IgD-negative memory B cell (primary cell): ENCODE results near the gene SFTPA2. TPM values are rescaled to one million over a fixed set of nuclear protein-coding genes. Genes with fewer than 3 reads are reported as not detected.
"Not testable (repeated sequence)": the region's sequence is repeated elsewhere in the genome, so short reads cannot be mapped to it uniquely, and the experiment has no call there.

Source experiments
- H3K27ac Mint-ChIP-seq, 3 donors: one replicate each; pipeline ENCODE4 v1.8.0; 2020 to 2022; ENCODE audit warnings: mild to moderate bottlenecking in 3 of 3, mixed read lengths in 3 of 3, moderate library complexity in 1 of 3
- H3K27me3 Mint-ChIP-seq: one replicate; pipeline ENCODE4 v1.8.0; 2021; ENCODE audit warnings: mixed read lengths
- H3K36me3 Mint-ChIP-seq: one replicate; pipeline ENCODE4 v1.8.0; 2020; ENCODE audit warnings: mild to moderate bottlenecking, mixed read lengths
- H3K4me1 Mint-ChIP-seq, 3 donors: one replicate each; pipeline ENCODE4 v1.8.0; 2020 to 2022; ENCODE audit warnings: mixed read lengths in 3 of 3, mild to moderate bottlenecking in 1 of 3
- H3K4me3 Mint-ChIP-seq, 4 donors: one replicate each; pipeline ENCODE4 v1.8.0; 2020 to 2022; ENCODE audit warnings: mild to moderate bottlenecking in 4 of 4, mixed read lengths in 4 of 4, moderate library complexity in 3 of 4
- H3K9me3 Mint-ChIP-seq, 3 donors: one replicate each; pipeline ENCODE4 v1.8.0; 2020 to 2021; ENCODE audit warnings: mixed read lengths in 3 of 3, mild to moderate bottlenecking in 1 of 3
- polyA plus RNA-seq: library from polyadenylated mRNA; unstranded; fragments of 300-500 nt; fragmentation: Illumina TruSeq; gene quantifications from one replicate; pipeline ENCODE4 v1.2.3, GENCODE V29; 2021

SFTPA2 gene
- polyA plus RNA-seq, 1 donor from 2014 or later: not detected

DNA sequence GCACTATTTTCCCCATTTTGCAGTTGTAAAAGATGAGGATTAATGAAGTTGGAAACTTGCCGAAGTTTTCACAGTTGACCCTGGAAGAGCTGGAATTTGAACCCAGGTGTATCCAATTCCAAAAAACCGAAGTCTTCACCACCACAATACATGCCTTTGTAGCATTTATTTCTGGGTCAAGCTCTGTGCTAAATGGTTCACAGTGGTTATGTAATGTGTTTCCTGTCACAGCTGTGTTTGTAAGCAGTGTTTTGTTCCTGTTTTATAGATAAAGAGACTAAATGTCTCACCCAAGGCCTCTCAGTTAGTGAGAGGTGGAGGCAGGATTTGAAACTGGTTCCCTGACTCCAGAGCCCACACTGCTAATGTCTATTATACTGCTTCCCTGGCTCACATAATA, 17.6 kb downstream of the SFTPA2 start:
- Mint-ChIP-seq H3K9me3 (peaks cover 0 to 14% (median 4%) of the 10 kb centered on the region in 3 donors), H3K27ac (no peak overlapping the region), H3K36me3 (peaks cover 3% of the 10 kb centered on the region), H3K4me1 (no peaks in the 10 kb centered on the region), H3K27me3 (peaks cover 4% of the 10 kb centered on the region), H3K4me3 (no peak overlapping the region)

GRCh38 chr10:79540930-79541329, 19.3 kb downstream of the SFTPA2 start:
- not testable (repeated sequence) for H3K4me1 Mint-ChIP-seq, H3K27me3 Mint-ChIP-seq, H3K4me3 Mint-ChIP-seq, H3K9me3 Mint-ChIP-seq, H3K36me3 Mint-ChIP-seq, H3K27ac Mint-ChIP-seq

- not testable (repeated sequence) for H3K9me3 Mint-ChIP-seq, H3K27me3 Mint-ChIP-seq, H3K4me1 Mint-ChIP-seq, H3K27ac Mint-ChIP-seq, H3K4me3 Mint-ChIP-seq, H3K36me3 Mint-ChIP-seq
Measured at GRCh38 chr10:79538311-79538710, 21.9 kb downstream of the SFTPA2 start.

GRCh38 chr10:79533903-79534175, 26.4 kb downstream of the SFTPA2 start:
- H3K4me3 Mint-ChIP-seq, H3K4me1 Mint-ChIP-seq, H3K27ac Mint-ChIP-seq, H3K9me3 Mint-ChIP-seq, H3K27me3 Mint-ChIP-seq, H3K36me3 Mint-ChIP-seq: not testable (repeated sequence)

DNA sequence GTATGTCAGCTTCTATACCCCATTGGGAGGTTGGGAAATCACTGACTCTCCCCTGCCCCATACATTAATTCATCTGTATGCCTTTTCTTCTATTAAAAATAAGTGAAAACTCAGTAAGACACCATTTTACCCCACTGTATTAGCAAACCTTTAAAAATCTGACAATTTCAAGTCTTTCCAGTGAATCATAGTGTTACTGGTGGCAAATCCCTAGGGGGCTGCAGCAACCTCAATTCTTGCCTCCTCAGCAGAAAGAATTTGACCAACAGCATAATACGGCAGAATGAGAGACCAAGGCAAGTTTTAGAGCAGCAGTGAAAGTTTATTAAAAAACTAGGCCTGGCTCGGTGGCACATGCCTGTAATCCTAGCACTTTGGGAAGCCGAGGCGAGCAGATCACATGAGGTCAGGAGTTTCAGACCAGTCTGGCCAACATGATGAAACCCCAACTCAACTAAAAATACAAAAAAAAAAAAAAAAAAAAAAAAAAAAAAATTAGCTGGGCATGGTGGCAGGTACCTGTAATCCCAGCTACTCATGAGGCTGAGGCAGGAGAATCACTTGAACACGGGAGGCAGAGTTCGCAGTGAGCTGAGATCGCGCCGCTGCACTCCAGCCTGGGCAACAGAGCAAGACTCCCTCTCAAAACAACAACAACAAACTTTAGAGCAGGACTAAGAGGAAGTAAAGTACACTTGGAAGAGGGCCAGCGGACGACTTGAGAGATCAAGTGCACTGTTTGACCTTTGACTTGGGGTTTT, 26.9 kb downstream of the SFTPA2 start:
- not testable (repeated sequence) for H3K9me3 Mint-ChIP-seq, H3K27me3 Mint-ChIP-seq

GRCh38 chr10:79528261-79528660, 31.9 kb downstream of the SFTPA2 start:
- H3K9me3 Mint-ChIP-seq: not testable (repeated sequence)

More for the DNA sequence above, 26.9 kb downstream of the SFTPA2 start:
- not testable (repeated sequence) for H3K4me3 Mint-ChIP-seq, H3K4me1 Mint-ChIP-seq, H3K36me3 Mint-ChIP-seq, H3K27ac Mint-ChIP-seq

GRCh38 chr10:79525049-79525710, 35.0 kb downstream of the SFTPA2 start:
- H3K4me3 Mint-ChIP-seq: peak overlapping the region in 1 of 4 donors; percentile 43
- not testable (repeated sequence) for H3K9me3 Mint-ChIP-seq, H3K4me1 Mint-ChIP-seq, H3K36me3 Mint-ChIP-seq, H3K27me3 Mint-ChIP-seq, H3K27ac Mint-ChIP-seq

More at GRCh38 chr10:79528261-79528660, 31.9 kb downstream of the SFTPA2 start:
- H3K27me3 Mint-ChIP-seq, H3K27ac Mint-ChIP-seq, H3K36me3 Mint-ChIP-seq, H3K4me1 Mint-ChIP-seq, H3K4me3 Mint-ChIP-seq: not testable (repeated sequence)

DNA sequence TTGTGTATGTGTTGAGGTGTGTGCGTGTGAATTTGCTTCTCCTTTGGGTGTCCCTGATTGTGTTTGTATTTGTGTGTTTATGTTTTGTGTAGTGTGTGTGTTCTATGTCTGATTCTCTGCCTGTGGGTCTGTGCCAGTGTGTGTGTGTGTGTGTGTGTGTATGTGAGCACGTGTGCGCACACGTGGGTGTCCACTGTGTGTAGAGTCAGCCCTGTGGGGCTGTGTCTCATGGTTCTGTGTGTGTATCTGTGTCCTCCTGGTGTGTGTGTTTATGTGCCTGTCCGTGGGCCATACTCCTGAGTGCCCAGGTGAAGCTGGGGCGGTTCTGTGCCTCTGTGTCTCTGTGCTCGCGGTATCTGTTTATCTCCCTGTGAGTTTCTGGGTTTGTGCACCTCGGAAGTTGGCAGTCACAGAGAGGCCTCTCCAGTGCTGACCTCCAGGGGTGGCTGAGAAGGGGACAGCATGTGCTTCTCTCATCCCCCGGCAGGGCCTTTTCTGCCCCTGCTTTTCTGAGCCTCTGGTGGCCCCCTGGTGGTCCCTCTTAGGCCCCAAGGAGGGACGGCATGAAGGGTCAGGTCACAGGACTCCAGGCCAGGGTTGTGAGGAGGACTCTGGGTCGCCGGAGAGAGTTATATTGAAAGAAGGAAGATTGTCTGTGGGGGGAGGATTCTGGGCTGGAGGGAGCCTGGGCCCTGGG, 36.9 kb downstream of the SFTPA2 start:
- H3K27me3 Mint-ChIP-seq, H3K9me3 Mint-ChIP-seq, H3K4me1 Mint-ChIP-seq, H3K27ac Mint-ChIP-seq, H3K36me3 Mint-ChIP-seq, H3K4me3 Mint-ChIP-seq: not testable (repeated sequence)

DNA sequence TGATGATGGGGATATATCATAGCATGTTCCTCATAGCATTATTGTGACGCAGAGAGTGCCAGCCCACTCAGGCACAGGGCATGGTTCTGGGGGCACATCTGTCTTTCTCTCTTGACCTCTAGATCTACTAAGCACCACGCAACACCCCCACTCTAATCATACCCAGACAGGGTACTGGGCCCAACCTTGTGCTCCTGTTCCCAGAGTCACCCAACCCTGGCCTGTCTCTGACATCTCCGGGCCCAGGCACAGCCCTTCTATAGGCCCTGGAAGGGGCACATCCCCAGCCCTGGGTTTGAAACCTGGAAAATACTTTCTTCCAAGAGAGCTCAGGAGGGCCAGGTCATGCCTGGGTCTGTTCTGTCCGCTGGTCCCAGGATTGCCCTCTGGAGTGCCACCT, 37.7 kb downstream of the SFTPA2 start:
- not testable (repeated sequence) for H3K4me1 Mint-ChIP-seq, H3K36me3 Mint-ChIP-seq, H3K27me3 Mint-ChIP-seq, H3K27ac Mint-ChIP-seq, H3K4me3 Mint-ChIP-seq, H3K9me3 Mint-ChIP-seq

DNA sequence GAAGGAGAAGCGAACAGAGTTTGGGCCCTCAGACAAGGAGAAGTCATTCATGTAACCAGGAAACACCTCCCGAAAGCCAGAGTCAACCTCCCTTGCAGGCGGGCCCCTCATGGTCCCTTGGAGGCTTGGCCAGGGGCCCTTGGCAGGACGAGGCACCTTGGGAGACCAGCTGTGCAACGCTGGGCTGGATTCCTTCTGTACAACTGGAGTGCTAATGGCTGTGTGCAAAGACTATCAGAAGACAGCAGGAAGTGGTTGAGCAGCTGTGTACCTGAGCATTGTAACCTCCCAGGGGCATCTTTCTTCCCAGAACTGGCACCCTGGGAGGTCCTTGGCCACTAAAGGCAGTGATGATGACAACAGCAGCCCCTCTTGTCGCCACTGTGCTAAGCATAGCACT, 38.5 kb downstream of the SFTPA2 start:
- not testable (repeated sequence) for H3K36me3 Mint-ChIP-seq, H3K4me1 Mint-ChIP-seq, H3K9me3 Mint-ChIP-seq, H3K4me3 Mint-ChIP-seq, H3K27ac Mint-ChIP-seq, H3K27me3 Mint-ChIP-seq

- not testable (repeated sequence) for H3K36me3 Mint-ChIP-seq, H3K4me3 Mint-ChIP-seq, H3K9me3 Mint-ChIP-seq, H3K27me3 Mint-ChIP-seq, H3K27ac Mint-ChIP-seq, H3K4me1 Mint-ChIP-seq
Measured at GRCh38 chr10:79517567-79517966, 42.6 kb downstream of the SFTPA2 start.

GRCh38 chr10:79516532-79517205, 43.5 kb downstream of the SFTPA2 start:
- H3K4me1 Mint-ChIP-seq, H3K4me3 Mint-ChIP-seq, H3K36me3 Mint-ChIP-seq, H3K27me3 Mint-ChIP-seq, H3K9me3 Mint-ChIP-seq: not testable (repeated sequence)
- peak overlapping the region in 1 of 3 donors; percentile 8 for H3K27ac Mint-ChIP-seq

DNA sequence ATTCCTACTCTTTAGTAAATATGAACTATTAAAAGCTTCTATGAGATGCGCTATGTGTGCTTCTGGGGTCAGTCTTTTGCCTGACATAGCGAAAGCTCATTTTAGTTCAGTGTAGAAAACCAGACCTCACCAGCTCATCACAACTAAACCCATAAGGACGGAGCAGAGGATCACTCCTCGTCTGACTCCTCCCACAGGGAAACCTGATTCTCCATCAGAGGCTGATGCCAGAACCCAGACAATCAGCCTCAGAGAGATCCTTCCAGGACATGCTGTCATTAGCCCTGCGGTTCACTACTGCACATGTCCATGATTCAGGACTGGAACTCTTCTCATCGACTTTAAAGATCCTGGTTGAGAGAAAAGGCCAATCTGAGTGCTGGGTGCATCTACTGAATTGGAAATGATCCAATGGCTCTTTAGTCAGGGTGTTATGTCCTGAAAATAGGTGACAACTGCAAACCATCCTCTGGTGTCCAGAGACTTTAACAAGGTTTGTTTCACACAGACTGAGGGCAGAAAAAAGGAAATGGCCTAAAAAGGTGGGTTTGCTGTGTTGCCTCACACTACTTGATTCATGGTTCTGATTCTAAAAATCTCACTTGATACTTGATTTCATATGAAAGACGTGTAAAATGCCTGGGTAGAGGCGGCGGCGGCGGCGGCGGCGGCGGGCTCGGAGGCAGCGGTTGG, 48.2 kb downstream of the SFTPA2 start, which contains the start of gene EIF5AL1:
EIF5AL1 (plus strand) TSS at position 643 of the 693 bp plus-strand sequence. CDS start 117 bp downstream, outside the sequence.
- H3K4me1 Mint-ChIP-seq, H3K27ac Mint-ChIP-seq, H3K9me3 Mint-ChIP-seq, H3K27me3 Mint-ChIP-seq, H3K4me3 Mint-ChIP-seq, H3K36me3 Mint-ChIP-seq: not testable (repeated sequence)

DNA sequence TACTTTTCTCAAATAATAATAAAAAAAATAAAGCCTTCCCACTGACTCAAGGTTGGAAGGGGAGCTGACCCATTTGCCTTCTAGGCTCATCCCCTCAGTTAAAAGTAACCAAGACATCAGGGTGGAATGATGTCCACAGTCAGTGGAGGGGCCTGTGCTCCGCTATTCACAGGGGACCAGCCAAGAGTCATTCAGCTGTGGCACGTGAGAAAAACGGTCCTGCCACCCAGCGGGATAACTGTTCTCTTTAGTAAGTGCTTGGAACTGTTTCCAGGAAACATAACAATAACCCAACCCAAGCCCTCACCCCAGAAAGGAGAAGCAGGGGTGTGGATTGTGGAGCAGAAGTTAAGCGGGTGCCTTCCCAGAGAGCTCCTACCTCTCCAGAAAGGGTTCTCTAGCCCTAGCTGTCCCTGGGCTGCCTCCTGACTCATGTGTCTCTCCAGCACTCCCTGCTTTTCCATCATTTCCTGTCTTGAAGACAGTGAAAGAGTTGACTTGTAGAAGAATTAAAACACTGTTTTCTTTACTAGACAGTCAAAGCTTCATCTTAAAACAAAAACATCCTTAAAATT, 50.2 kb downstream of the SFTPA2 start:
- H3K4me1 Mint-ChIP-seq, H3K9me3 Mint-ChIP-seq, H3K4me3 Mint-ChIP-seq, H3K27ac Mint-ChIP-seq, H3K36me3 Mint-ChIP-seq: not testable (repeated sequence)
- H3K27me3 Mint-ChIP-seq: peaks cover 15% of the 10 kb centered on the region
